Ramos (cell line): ENCODE measurements around the gene HGD.
"Not testable (repeated sequence)": the region's sequence is repeated elsewhere in the genome, so short reads cannot be mapped to it uniquely, and the experiment has no call there.

Experiments used
- in situ Hi-C: fragments of 300-500 bp; cut with MboI; formaldehyde crosslinking; loops from one replicate; pipeline ENCODE4 v1.14.3; 2022; ENCODE audit warnings: low sequenced_read_pairs; ENCODE audit not compliant: unreplicated experiment

Gene HGD

GRCh38 chr3:120682095-120682681 lies at the start of gene HGD:
Gene HGD (minus strand): TSS chr3:120682239. CDS start chr3:120682111, 128 bp downstream.
- in situ Hi-C loops, result no loop called here

GRCh38 chr3:120730576-120731542 lies 48.8 kb upstream of the HGD start:
- in situ Hi-C loops, result no loop called here

GRCh38 chr3:120726791-120727190 lies 44.8 kb upstream of the HGD start:
- in situ Hi-C loops, result no loop called here

GRCh38 chr3:120719167-120719834 lies 37.3 kb upstream of the HGD start:
- in situ Hi-C loops, result not testable (repeated sequence)

- in situ Hi-C loops, result no loop called here
Measured at GRCh38 chr3:120713262-120713661, 31.2 kb upstream of the HGD start.

- in situ Hi-C loops, result no loop called here
Measured at GRCh38 chr3:120710369-120710768, 28.3 kb upstream of the HGD start.

- in situ Hi-C loops, result no loop called here
Measured at GRCh38 chr3:120708408-120708807, 26.4 kb upstream of the HGD start.

GRCh38 chr3:120706950-120707349 lies 24.9 kb upstream of the HGD start:
- in situ Hi-C loops, result no loop called here

GRCh38 chr3:120705884-120706582 lies 24.0 kb upstream of the HGD start:
- in situ Hi-C loops, result no loop called here

GRCh38 chr3:120699333-120699732 lies 17.3 kb upstream of the HGD start:
- in situ Hi-C loops, result no loop called here

GRCh38 chr3:120693439-120694171 lies 11.6 kb upstream of the HGD start:
- in situ Hi-C loops, result no loop called here

GRCh38 chr3:120689395-120689794 lies 7.4 kb upstream of the HGD start:
- in situ Hi-C loops, result no loop called here

GRCh38 chr3:120688121-120688520 lies 6.1 kb upstream of the HGD start:
- in situ Hi-C loops, result no loop called here

- in situ Hi-C loops, result no loop called here
Measured at GRCh38 chr3:120685411-120685810, 3.4 kb upstream of the HGD start.

- in situ Hi-C loops, result no loop called here
Measured at GRCh38 chr3:120684896-120685295, 2.9 kb upstream of the HGD start.

- in situ Hi-C loops, result no loop called here
Measured at GRCh38 chr3:120683671-120684301, 1.7 kb upstream of the HGD start.

- in situ Hi-C loops, result no loop called here
Measured at GRCh38 chr3:120683213-120683612, 1.2 kb upstream of the HGD start.

- in situ Hi-C loops, result no loop called here
Measured at GRCh38 chr3:120681506-120682038, 467 bp downstream of the HGD start.

GRCh38 chr3:120681018-120681417 lies 1.0 kb downstream of the HGD start:
- in situ Hi-C loops, result no loop called here
